ENCODE results near the gene CCDC51. TPM values are rescaled to one million over a fixed set of nuclear protein-coding genes. Genes with fewer than 3 reads are reported as not detected.

CCDC51 gene
- polyA plus RNA-seq, 1 of the 3 experiments (the other 2 are of a cell fraction) = 24.2 TPM

DNA sequence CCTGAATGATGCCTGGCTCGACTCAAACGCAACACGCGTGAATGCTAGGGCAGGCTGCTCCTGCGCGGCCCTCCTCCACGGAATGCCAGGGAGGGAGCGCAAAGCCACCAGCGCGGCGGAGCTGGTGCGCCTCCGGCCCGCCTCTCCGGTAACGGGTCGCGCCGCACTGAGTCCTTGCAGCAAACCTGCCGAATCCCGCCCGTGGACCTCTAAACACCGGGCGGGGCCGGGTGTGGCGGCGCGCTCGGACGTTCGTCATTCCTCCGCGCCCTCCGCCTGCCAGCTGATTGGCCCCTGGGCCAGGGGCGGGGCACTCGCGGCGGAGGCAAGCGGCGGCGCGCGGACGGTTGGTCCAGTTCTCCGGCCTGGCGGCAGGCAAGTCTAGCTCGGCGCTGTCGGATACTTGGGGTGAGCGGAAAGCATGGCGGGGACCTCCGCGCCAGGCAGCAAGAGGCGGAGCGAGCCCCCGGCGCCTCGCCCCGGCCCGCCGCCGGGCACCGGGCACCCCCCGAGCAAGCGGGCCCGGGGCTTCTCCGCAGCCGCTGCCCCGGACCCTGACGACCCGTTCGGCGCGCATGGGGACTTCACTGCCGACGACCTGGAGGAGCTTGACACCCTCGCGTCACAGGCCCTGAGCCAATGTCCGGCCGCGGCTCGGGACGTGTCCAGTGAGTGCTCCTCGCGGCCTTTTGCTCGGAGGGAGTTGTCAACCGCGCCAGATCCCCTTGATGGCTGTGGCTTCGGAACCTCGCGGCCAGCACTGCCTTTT lies 6.7 kb upstream of the CCDC51 start, which contains the start of gene ATRIP:
Gene ATRIP, plus strand, starts transcription at position 313 of the 769 bp plus-strand sequence. Its CDS starts 109 bp downstream, at position 422.
- H3F3A ChIP-seq (replicated peaks; ENCODE audit: insufficient read depth) = peaks cover 31% of the 10 kb centered on the region
- ChIA-PET CTCF (interaction anchor here (0.8 to 6.6 kb wide), 14 partner anchors 11 to 252 kb away, joined by 3 to 57 read pairs (median 4); partner anchors contain the start of gene CELSR3), POLR2A (interaction anchor here (0.5 to 2.1 kb wide), 14 partner anchors 10 to 681 kb away, joined by 3 to 7 read pairs (median 4); partner anchors contain the start of genes CDC25A, PFKFB4 and ZNF589)
- no peaks in the 10 kb centered on the region for H3K9me3 ChIP-seq
- WGBS (ENCODE audit: low lambda C conversion rate) = under 1% methylated on average over 31 of the region's 91 CpGs
- peak within 1 kb of the TSS; percentile 77 to 97 for H3K4me3 ChIP-seq (ENCODE audit: low read depth in 2 of 2, low read length in 1 of 2)
- H4K20me1 ChIP-seq (ENCODE audit: insufficient read depth) = peaks cover 4% of the 10 kb centered on the region
- H3K36me3 ChIP-seq (replicated peaks in 1 of 2; ENCODE audit: control insufficient read depth in 1 of 2, insufficient read depth in 2 of 2, low read length in 1 of 2) = peaks cover 19 to 29% of the 10 kb centered on the region in 2 experiments
- H3K9me2 ChIP-seq = no peaks in the 10 kb centered on the region
- peak within 1 kb of the TSS; percentile 85 for H2AFZ ChIP-seq (ENCODE audit: low read depth)
- peak within 1 kb of the TSS; percentile 68 to 74 for H3K27ac ChIP-seq (ENCODE audit: low read depth in 2 of 2, low read length in 1 of 2)
- peak within 1 kb of the TSS; percentile 78 for H3K4me2 ChIP-seq
- peaks cover 56% of the 10 kb centered on the region for H3K79me2 ChIP-seq (ENCODE audit: insufficient read depth)
- H3K27me3 ChIP-seq (ENCODE audit: insufficient read depth) = no peaks in the 10 kb centered on the region
- peaks cover 5 to 18% of the 10 kb centered on the region in 2 experiments for H3K4me1 ChIP-seq (ENCODE audit: control insufficient read depth in 1 of 2, insufficient read depth in 2 of 2, low read depth in 1 of 2, low read length in 1 of 2)
- H3K9ac ChIP-seq = peak within 1 kb of the TSS; percentile 88
- peak; percentile 98 for DNase-seq
- TF ChIP-seq YY1 (IDR thresholded peaks at IDR 0.05; ENCODE audit: low read depth) (peak; percentile 52; the same call in 1 of the 2 replicates), POLR2AphosphoS5 (IDR thresholded peaks at IDR 0.05; ENCODE audit: low read depth, low read length) (peak; percentile 93), TAF1 (IDR thresholded peaks at IDR 0.05; ENCODE audit: borderline replicate concordance, low read depth, low read length) (peak; percentile 91), CHD2 (IDR thresholded peaks at IDR 0.05; ENCODE audit: low read length, partially characterized antibody) (peak; percentile 20), SIN3A (IDR thresholded peaks at IDR 0.05; ENCODE audit: borderline replicate concordance, low read depth, low read length) (peak; percentile 95), MXI1 (IDR thresholded peaks at IDR 0.05; ENCODE audit: low read depth, low read length) (peak; percentile 86), GABPA (IDR thresholded peaks at IDR 0.05; ENCODE audit: low read depth) (peak; percentile 70), TEAD4 (IDR thresholded peaks at IDR 0.05; ENCODE audit: borderline replicate concordance, insufficient read depth) (no peak), RCOR1 (IDR thresholded peaks at IDR 0.05; ENCODE audit: low read length) (no peak; the same call in 1 of the 2 replicates), SMC3 (IDR thresholded peaks at IDR 0.05; ENCODE audit: low read depth, low read length) (no peak)
- TF ChIP-seq, protein P1, sequence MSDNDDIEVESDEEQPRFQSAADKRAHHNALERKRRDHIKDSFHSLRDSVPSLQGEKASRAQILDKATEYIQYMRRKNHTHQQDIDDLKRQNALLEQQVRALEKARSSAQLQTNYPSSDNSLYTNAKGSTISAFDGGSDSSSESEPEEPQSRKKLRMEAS (IDR thresholded peaks at IDR 0.05; ENCODE audit: low read depth) = peak; percentile 87
- TF ChIP-seq, protein P2, sequence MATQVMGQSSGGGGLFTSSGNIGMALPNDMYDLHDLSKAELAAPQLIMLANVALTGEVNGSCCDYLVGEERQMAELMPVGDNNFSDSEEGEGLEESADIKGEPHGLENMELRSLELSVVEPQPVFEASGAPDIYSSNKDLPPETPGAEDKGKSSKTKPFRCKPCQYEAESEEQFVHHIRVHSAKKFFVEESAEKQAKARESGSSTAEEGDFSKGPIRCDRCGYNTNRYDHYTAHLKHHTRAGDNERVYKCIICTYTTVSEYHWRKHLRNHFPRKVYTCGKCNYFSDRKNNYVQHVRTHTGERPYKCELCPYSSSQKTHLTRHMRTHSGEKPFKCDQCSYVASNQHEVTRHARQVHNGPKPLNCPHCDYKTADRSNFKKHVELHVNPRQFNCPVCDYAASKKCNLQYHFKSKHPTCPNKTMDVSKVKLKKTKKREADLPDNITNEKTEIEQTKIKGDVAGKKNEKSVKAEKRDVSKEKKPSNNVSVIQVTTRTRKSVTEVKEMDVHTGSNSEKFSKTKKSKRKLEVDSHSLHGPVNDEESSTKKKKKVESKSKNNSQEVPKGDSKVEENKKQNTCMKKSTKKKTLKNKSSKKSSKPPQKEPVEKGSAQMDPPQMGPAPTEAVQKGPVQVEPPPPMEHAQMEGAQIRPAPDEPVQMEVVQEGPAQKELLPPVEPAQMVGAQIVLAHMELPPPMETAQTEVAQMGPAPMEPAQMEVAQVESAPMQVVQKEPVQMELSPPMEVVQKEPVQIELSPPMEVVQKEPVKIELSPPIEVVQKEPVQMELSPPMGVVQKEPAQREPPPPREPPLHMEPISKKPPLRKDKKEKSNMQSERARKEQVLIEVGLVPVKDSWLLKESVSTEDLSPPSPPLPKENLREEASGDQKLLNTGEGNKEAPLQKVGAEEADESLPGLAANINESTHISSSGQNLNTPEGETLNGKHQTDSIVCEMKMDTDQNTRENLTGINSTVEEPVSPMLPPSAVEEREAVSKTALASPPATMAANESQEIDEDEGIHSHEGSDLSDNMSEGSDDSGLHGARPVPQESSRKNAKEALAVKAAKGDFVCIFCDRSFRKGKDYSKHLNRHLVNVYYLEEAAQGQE (IDR thresholded peaks at IDR 0.05; ENCODE audit: low read depth, low read length) = peak; percentile 45; the same call in 1 of the 2 replicates
- TF ChIP-seq, protein P3, sequence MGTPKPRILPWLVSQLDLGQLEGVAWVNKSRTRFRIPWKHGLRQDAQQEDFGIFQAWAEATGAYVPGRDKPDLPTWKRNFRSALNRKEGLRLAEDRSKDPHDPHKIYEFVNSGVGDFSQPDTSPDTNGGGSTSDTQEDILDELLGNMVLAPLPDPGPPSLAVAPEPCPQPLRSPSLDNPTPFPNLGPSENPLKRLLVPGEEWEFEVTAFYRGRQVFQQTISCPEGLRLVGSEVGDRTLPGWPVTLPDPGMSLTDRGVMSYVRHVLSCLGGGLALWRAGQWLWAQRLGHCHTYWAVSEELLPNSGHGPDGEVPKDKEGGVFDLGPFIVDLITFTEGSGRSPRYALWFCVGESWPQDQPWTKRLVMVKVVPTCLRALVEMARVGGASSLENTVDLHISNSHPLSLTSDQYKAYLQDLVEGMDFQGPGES (IDR thresholded peaks at IDR 0.05; ENCODE audit: low read depth, low read length) = peak; percentile 45; the same call in 1 of the 2 replicates
